Hippocampal formation (tissue), 2 donors: ENCODE measurements around the gene LHX1.

Experiments
- DNase-seq, 2 donors: peaks; one replicate each; lab custom pipeline; 2025; lab: John Stamatoyannopoulos, UW

LHX1 gene

DNA sequence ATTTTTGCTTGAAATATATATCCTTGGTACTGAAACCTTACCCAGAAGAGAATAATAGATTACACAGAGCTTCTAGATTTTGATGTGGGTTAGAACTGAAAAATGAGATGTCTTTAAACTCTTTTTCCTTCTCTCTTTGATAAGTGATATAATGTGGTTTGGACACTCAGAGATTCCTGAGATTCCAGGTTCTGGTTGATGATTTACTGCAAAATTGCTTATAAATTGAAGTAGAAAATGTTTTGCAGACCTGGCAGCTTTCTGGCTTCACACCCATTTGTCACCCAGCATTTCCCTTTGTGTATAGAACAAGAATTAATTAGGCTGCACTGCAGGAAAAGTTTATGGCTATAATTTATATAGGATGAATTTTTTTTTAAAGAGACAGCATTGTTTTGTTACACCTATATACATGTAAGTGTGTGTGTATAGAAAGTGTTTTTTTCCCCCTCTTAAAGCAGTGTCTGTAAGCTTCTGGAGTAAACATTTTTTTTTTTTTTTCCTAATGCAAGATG lies 35.0 kb downstream of the LHX1 start:
- no peak for DNase-seq

DNA sequence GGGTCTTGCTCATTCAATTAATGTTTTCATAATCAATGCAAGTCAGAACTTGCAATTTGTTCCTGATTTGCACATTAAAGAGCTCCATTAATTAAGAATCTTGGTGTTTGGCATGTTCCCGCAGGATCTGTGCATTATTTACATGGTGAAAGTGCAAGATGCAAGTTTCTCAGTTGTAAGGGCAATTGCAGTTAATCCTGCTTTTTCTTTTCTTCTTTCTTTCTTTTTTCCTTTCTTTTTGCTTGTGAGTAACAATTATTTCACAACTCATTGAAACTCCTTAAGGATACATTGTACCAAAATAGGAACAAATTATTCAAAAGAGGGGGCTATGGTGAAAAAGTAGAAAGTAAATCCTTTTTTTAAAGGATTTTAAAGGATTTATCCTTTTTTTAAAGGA lies 35.6 kb downstream of the LHX1 start:
- no peak for DNase-seq

GRCh38 chr17:36975922-36976515 lies 38.7 kb downstream of the LHX1 start:
- DNase-seq: no peak

GRCh38 chr17:36977066-36977465 lies 39.8 kb downstream of the LHX1 start:
- no peak for DNase-seq

DNA sequence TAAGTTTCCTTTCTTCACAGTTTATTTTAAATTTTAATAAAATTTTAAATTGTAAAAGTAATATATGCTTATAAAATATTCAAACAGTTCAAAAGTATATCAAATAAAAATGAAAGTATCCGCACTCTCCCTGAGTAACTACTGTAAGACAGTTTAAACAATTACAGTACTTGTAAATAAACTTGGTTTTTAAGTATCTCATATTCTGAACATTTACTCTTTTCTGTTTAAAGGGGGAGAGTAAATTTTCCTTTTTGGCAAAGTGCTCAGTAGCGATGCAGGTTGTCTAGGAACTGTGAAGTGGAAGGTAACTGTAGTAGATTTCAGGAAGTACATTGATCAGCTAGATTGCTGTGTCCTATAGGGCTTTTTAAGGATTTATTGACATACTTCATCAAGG lies 40.3 kb downstream of the LHX1 start:
- DNase-seq: no peak

GRCh38 chr17:36978810-36979564 lies 41.7 kb downstream of the LHX1 start:
- no peak for DNase-seq

GRCh38 chr17:36979565-36979941 lies 42.3 kb downstream of the LHX1 start:
- DNase-seq: no peak

DNA sequence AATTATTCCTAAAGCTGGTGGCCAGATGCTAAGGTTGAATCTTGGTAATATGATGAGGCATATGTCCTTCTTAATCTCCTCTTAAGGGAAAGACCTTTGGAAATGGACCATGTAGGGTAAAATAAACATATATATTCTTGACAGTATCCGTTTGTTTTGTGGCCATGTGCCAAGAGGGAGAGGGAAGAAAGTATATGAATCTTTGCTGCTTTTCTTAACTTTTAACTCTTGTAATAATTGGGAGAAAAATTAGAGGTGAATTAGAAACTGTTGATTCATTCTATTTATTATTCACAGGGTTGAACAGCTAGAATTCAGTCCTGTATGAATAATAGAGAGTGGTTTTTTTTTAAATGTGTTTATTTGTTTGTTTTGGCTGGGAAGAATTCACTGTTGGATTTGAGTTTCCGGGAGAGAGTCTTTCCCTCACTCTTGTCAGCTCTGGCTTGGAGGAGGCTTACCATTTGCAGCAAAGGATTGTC lies 43.0 kb downstream of the LHX1 start:
- DNase-seq: no peak

GRCh38 chr17:36983618-36984017 lies 46.3 kb downstream of the LHX1 start:
- DNase-seq: no peak

DNA sequence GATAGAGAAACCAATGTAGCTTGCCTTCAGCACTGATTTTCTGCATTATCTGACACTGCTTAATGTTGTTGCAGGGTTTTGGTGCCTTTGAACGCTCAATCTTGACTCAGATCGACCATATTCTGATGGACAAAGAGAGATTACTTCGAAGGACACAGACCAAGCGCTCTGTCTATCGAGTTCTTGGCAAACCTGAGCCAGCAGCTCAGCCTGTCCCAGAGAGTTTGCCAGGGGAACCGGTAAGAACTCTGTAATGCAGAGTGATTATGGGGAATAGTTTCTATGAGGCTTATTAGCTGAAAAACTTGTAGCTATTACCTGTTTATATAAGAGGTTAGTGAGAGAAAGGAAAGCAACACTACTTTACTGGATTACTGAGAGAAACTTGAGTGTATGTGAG lies 51.9 kb downstream of the LHX1 start:
- no peak for DNase-seq

- no peak for DNase-seq
Observed at GRCh38 chr17:36992701-36993100, 55.4 kb downstream of the LHX1 start.

GRCh38 chr17:36993227-36993626 lies 56.0 kb downstream of the LHX1 start:
- DNase-seq: no peak
